HUDEP-2 (cell line): ENCODE measurements around the gene UCK1.
A peak's percentile ranks its signal among the peaks of the same experiment; 100 is the strongest.
"Not testable (repeated sequence)": the region's sequence is repeated elsewhere in the genome, so short reads cannot be mapped to it uniquely, and the experiment has no call there.

Experiments used
- DNase-seq, 76 experiments: peaks; one replicate each; lab custom pipeline; 2025; ENCODE audit not compliant: unreplicated experiment in 76 of 76; lab: John Stamatoyannopoulos, UW

Gene UCK1

DNA sequence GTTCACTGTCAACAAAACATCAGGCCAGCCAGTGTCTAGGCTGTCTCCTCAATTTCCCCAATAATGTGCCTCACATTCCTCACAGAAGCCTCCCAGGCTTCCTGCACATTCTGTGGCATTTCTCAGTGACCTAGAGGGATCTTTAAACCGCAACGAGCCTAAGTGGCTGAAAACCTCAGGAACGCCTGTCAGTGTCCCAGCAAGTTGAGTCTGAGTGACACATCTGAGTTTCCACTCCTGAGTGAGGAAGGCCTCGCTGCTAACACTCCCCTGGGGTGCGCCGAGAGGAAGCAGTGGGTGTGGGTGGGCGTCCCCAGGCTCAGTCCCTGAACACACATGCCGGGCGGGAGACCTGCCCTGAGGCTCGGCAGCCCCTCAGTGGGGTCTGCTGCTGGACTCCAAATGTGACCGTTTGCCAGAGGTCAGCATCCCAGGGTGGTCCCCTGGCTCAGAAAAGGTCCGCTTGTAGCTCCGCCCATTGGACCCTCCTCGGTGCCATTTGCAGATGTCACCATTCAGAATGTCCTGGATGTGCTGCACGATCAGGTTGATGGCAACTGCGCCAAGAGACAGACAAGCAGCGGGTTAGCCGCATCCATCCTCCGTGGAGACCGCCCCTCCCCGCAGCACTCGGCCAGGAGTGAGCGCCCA is 6.3 kb downstream of the UCK1 start:
- DNase-seq = no peak

DNA sequence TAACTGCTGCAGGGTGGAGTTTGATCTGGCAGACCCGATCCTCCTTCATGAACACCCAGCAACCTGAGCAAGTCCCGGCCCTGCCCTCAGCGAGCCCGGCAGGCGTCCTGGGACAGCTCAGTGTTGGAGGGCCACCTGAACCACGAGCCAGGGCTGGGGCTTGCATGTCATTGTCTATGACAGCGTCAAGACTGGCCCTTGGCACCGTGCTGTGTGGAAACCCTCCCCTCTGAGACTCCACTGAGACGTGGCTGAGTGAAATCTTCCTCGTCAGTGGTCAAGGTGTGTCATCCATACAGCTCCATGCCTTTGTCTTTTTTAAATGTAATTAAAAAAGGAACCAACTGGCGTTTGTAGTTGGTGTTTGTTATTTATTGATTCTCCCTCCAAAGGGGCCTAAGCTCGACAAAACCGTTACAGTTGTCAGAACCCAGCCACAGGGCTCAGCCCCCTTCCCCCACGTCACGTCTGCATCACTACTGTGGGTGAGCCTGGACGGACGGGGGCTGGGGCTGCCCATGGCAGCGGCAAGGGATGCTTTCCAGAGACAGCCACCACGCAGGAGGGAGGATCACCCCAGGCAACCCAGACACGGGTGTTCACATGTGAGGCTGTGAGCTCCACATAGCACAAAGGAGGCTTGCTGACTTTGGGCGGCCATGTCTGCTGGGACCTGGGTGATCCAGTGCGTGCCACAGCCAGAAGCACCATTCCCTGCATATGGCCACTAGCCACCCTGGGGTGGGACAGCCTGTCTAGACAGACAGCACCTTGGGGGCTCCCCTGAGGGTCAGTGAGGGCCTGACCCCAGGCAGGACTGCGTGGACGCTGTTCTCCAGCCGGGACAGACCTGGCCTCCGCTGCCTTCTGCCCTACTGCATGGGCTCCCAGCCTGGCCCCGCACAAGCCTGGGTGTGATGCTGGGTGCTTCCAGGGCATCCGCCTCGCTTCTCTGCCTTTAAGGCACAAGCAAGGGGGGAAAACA is 7.3 kb downstream of the UCK1 start:
- DNase-seq = no peak

DNA sequence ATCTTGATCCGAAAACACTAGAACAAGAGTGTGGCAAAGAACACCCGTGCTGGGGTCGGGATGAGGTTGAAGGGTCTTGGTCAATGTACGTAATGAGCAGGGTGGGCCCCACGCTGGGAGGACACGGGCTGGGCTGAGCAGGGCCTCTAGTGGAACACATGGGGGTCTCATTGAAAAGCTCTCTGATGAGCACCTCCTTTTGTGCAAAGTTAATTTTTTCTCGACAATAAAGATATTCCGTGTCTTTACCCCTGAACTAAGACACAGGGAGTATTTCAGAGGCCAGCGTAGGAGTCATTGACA is 8.0 kb downstream of the UCK1 start:
- no peak for DNase-seq

DNA sequence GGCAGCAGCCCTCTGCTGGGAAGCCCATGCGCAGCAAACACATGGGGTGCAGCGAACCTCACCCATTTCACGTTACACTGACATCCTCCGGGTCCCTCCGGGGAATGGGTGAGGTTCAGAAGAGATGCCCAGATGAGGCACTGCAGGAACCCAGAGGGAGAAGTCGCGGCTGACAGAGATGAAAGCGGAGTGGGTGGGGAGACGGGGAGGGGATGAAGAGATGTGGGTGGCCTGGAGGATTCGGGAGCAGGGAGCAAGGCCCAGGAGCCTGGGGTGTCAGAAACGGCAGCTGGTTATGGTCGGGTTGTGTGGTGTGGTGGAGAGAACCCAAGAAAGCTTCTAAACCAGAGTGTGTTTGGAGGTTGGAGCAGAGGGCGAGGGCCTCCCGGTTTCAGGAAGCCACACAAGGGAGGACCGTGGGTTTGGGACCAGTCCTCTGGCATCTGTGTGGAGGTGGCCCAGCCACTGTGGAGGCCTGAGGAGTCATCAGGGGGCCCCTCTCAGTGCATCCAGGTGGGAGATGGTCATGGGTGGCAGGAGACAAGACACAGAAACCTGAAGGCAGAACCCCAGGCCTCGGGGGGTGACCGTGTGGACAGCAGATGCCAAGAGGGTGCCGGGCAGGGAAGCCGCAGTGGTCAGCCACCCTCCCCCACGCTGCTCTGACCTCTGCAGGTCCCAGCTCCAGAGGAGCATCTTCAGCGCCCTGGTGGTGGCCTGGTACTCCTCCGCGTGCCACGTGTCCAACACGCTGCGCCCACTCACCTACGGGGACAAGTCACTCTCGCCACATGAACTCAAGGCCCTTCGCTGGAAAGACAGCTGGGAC is 8.6 kb downstream of the UCK1 start:
- no peak for DNase-seq

DNA sequence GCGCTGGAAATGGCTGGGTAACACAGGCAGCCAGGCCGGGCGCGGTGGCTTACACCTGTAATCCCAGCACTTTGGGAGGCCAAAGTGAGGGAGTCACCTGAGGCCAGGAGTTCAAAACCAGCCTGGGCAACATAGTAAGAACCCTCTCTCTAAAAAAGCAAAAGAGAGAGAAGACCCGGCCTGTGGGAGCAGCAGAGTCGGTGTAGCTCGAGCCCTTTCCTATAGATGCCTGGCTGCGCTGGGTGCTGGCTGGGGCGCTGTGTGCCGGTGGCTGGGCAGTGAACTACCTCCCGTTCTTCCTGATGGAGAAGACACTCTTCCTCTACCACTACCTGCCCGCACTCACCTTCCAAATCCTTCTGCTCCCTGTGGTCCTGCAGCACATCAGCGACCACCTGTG is 9.2 kb downstream of the UCK1 start:
- DNase-seq = no peak

DNA sequence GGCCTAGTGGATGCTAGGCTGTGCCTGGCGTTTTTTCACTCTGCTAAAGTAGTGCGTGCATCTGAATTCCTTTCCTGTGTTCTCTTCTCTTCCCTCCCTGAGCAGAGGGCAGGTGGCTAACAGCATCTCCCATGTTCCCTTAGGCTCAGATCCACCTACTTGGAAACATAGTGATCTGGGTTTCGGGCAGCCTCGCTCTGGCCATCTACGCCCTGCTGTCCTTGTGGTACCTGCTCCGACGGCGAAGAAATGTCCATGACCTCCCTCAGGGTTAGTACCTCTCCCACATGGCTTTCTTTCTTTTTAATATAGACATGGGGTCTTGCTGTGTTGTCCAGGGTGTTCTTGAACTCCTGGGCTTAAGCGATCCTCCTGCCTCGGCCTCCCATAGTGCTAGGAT is 9.9 kb downstream of the UCK1 start:
- no peak for DNase-seq

DNA sequence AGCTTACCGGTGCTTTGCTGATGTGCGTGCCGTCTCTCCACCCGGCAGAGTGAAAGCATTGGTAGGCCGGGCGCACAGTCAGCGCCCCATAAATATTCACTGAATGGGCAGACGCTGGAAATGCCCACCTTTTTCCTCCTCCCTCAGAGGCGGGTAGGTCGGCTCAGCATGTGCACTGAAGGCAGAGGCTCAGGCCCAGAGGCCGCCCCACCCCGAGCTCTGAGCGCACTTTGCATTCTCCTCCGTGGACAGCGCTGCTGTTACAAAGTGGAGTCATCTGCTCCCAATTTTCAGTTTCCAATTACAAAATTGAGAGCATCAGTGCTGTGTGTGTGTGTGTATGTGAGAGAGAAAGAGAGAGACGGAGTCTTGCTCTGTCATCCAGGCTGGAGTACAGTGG is 10.6 kb downstream of the UCK1 start:
- DNase-seq = no peak

DNA sequence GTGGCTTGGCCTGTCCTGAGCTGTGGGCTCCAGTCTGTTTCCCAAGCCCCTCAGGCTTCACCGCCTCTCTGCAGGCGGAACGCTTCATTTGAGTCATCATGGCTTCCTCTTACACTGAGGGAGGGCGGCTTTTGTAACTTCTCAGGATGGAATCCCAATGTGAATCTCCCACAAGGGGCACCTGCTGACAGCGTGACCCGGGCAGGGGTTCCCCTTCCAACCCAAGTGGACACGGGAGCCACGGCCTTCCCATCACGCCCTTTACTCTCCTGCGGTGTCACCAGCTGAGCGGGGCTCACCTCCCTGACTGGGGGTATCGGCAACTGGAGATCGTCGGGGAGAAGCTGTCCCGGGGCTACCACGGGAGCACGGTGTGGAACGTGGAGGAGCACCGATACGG is 12.5 kb downstream of the UCK1 start:
- no peak for DNase-seq

DNA sequence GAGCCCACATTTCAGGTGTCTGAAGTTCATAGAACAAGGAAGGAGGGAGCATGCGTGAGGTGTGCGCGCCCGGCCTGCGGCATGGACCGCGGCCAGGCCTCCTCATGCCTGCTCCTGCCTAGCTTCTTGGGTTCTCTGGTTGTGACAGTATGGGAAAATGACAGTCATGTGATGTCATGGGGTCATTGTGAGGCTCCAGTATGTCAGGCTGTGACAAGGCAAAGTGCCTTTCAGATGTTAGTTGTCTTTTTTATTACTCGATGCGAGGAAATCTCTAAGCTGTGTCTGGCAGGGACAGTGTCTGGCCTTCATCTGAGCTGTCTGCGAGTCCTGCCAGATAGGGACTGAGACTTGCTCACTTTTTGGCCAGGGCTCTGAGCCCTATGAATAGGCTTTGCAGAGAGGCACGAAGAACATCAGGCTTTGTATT is 13.3 kb downstream of the UCK1 start:
- DNase-seq = no peak

DNA sequence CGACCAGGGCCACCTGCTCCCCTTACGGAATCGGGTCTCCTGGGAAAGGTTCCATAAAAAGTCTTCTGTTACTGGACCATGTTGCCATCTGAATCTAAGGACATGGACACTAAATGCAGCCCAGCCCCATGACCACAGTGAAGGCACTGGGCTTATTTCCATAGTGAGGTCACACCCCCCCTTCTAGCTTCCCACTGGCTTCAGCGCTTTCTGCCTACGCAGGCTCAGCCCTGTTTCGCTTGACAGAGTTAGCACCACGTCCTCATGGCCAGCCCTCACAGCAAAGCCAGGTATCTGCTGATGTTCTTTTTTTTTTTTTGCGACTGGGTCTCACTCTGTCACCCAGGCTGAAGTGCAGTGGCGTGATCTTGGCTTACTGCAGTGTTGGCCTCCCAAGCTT is 14.1 kb downstream of the UCK1 start:
- no peak for DNase-seq

DNA sequence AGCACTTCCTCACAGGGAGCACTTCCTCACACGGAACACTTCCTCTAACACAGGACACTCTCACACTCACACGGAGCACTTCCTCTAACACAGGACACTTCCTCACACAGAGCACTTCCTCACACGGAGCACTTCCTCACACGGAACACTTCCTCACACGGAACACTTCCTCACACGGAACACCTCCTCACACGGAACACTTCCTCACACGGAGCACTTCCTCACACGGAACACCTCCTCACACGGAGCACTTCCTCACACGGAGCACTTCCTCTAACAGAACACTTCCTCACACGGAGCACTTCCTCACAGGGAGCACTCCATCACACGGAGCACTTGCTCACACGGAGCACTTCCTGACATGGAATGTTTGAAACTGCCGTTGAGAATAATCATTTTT is 15.0 kb downstream of the UCK1 start:
- no peak for DNase-seq

DNA sequence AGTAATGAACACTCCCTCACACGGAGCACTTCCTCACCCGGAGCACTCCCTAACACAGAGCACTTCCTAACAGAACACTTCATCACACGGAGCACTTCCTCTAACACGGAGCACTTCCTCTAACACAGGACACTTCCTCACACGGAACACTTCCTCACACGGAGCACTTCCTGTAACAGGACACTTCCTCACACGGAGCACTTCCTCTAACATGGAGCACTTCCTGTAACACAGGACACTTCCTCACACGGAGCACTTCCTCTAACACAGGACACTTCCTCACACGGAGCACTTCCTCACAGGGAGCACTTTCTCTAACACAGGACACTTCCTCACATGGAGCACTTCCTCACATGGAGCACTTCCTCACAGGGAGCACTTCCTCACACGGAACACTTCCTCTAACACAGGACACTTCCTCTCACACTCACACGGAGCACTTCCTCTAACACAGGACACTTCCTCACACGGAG is 15.5 kb downstream of the UCK1 start:
- not testable (repeated sequence) for DNase-seq

DNA sequence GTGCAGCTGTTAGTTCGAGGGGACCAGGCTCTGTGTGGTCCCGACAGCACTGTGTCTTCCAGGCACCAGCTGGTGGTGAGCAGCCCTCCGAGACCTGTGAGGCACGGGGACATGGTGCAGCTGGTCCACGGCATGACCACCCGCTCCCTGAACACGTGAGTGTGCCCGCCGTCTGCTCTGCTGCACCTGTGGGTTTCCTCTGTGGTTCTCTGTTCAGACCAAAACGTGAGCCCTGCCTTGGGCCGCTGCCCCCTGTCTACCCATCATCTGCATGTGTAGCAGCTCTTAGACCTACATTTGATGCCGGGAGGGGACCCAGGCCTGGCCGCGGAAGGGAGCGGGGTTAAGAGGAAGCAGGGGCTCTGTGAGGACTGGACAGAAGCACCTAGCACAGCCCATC is 17.9 kb downstream of the UCK1 start:
- no peak for DNase-seq

DNA sequence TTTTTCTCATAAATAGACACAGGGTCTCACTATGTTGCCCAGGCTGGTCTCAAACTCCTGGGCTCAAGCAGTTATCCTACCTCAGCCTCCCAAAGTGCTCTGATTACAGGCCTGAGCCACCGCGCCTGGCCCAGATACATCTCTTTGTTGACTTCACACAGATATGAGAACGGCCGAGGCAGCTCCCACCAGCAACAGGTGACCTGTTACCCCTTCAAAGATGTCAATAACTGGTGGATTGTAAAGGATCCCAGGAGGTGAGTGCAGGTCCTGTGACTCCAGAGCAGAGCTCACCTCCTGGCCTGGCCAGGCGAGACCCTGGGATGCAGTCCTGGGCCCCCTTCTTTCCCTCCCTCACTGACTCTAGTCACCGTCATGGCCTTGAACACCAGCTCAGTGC is 19.2 kb downstream of the UCK1 start:
- no peak for DNase-seq

DNA sequence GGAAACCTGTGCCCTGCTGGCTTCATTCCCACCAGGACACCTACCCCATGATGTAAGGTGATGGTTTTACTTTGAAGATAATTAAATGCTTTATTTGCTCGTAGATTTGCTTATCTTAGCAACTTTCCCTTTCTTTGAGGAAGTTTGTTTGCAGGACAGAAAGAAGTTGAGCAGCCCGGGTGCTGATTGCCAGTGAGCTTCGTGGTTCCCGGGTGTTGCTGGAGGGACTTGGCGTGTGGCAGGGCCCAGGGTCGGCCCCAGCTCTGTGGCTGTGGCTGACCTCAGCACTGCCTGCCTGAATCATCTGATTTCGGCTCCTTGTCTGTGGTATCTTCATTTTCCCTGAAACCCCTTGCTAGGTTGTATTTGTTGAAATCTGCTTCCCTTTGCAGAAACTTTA is 19.6 kb downstream of the UCK1 start:
- no peak for DNase-seq

DNA sequence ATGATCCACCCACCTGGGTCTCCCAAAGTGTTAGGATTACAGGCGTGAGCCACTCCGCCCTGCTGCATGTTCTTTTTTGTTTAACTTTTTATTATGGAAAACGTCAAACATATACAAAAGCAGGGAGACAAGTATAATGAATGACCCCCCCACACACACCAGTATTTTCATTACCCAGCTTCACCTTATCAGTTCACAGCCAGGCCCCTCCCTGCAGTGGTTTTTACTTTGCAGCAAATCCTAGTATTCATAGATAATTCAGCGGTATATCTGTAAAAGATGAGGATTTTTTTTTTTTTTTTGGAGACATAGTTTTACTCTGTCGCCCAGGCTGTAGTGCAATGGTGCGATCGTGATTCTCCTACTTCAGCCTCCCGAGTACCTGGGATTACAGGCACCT is 26.1 kb downstream of the UCK1 start:
- peak in 19 of 76 experiments; percentile 2 to 41 (median 12) for DNase-seq

DNA sequence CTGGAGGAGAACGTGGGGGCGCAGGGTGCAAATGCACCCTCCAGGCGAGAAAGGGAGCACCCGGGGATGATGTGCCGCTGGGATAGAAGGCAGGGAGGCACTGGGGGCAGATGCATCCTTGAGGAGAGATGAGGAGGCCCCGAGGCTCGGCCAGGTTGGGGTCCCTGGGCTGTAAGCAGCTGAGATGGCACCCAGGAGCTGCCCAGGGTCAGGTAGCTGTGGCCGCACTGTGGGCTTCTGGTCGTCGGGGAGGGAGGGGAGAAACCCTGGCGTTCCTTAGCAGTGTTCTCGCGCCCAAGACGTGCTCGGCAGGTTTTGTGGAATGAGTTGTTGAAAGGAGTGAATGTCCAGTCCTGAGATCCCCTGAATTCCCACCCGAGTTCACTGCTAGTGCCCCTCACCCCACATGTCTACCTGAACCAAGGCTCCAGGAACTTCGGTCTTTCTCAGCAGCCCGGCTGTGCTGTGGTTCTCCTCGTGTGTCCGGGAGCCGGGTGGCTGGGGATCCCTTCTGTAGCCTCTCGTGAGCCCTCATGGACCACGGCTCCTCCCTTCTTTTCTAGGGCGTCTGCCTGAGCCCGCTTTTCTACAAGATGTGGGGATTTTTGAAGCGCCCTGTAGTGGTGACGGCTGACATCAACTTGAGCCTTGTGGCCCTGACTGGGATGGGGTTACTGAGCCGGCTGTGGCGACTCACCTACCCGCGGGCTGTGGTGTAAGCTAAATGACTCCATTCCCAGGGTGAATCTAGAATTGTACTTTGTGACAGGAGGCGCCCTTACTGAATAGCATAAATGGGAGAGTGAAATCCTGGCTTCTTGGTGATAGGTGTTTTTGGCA is 27.2 kb downstream of the UCK1 start:
- DNase-seq = peak in 13 of 76 experiments; percentile 1 to 33 (median 9)

DNA sequence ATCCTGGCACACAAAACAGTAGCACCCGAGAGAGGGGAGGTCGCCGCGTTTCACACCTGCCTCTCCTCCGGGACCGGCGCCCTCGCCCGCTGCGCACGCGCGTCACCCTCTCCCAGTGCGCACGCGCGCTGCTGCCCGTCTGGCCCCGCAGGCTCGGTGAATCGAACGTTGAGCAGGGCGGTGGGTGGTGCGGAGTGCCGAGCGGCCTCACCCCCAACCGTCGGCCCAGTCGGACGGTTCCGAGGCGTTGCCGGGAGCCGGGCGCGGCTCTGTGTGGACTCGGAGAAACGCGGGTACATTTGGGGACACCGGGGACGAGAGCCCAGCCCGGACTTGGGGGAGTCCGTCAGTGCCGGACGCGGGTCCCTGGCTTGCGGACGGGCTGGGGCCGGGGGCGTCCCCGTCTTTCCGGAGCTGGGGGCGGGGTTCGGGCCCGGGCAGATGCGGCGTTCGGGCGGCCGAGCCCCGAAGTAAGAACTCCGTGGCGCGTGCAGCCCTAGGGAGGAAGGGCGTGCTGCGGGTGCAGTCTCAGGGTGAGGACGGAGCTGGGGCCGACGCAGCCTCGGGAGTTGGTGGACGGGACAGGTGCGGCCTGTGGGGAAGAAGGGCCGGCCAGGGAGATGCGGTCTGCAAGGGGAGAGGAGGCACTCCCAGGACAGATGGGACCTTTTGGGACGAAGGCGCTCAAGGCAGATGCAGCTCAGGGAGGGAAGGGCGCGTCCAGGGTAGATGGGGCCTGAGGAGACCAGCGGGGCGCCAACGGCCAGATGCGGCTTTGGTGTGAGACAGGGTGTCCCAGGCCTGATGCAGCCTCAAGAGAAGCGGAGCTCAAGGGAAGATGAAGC is 28.1 kb downstream of the UCK1 start, which contains the start of gene POMT1:
Gene POMT1, plus strand, starts transcription at position 138 of the 845 bp plus-strand sequence. CDS start 1,301 bp downstream, outside the sequence.
- peak in 73 of 76 experiments; percentile 12 to 87 (median 71) for DNase-seq

DNA sequence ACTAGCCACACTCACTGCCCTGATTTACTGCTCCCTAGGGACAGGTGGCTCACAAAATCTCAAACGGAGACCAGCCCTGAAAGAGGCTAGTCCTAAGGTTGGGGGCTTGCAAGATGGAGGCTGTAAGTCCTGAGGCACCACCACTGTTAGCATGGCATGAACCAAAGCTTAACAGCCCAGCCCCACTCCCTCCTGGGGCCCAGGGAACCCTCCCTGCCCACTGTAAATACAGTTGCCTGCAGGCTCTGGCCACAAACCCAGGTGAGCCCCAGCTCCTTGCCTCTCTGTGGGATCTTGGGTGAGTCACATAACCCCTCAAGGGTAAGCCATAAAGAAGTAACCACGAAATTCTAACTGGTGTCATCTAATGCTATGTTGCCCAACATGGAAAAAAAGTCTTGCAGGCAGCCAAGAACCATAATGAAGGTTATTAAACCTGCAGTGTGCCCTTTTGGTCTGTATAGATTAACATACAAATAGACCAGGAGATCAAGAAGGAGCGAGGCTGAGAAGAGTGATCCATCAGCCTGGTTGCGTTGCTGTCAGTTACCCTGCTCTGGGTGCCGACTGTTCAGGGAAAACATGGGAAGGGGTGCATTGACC is 30.0 kb downstream of the UCK1 start:
- no peak for DNase-seq
